K562 (cell line): ENCODE results near the gene MFAP1. TPM values are rescaled to one million over a fixed set of nuclear protein-coding genes. Genes with fewer than 3 reads are reported as not detected.

Experiments
- BHLHE40 ChIP-seq: IDR thresholded peaks from 2 replicates; pipeline ENCODE4 v1.6.1; 2011; ENCODE audit warnings: low read length, improper control_type of control experiment
- CBFA2T3 ChIP-seq: fragments of 450-650 bp; IDR thresholded peaks from 2 replicates; pipeline ENCODE4 v1.6.1; 2017
- CGGBP1 ChIP-seq: fragments of 250-450 bp; sonication (Bioruptor Pico); IDR thresholded peaks from 2 replicates; pipeline ENCODE4 v1.9.0; 2021; ENCODE audit warnings: mild to moderate bottlenecking
- DLX4 ChIP-seq: fragments of 250-450 bp; sonication (Bioruptor Pico); IDR thresholded peaks from 2 replicates; pipeline ENCODE4 v1.6.1; 2021; ENCODE audit warnings: mild to moderate bottlenecking
- DNMT1 ChIP-seq: fragments of 450-650 bp; IDR thresholded peaks from 2 replicates; pipeline ENCODE4 v1.6.1; 2016; ENCODE audit warnings: antibody characterized with exemption, mild to moderate bottlenecking
- DPF2 ChIP-seq: fragments of 450-650 bp; IDR thresholded peaks from 2 replicates; pipeline ENCODE4 v1.6.1; 2016
- ELF1 ChIP-seq: fragments of 200-800 bp; sonication (Bioruptor generic); IDR thresholded peaks from 2 replicates; pipeline ENCODE4 v1.6.1; 2016; ENCODE audit warnings: missing genetic modification characterization, missing compliant biosample characterization
- FIP1L1 ChIP-seq: fragments of 200-400 bp; formaldehyde crosslinking; IDR thresholded peaks from 2 replicates; pipeline ENCODE4 v1.6.1; 2018; ENCODE audit warnings: mild to moderate bottlenecking, low read depth, low read length; ENCODE audit not compliant: poor library complexity, severe bottlenecking
- FOXK2 ChIP-seq, 2 experiments: fragments of 450-650 bp; IDR thresholded peaks in 1 of 2; conservative IDR thresholded peaks in 1 of 2; 2 replicates each; pipeline ENCODE4 v1.6.1; 2016; ENCODE audit warnings: low read depth in 2 of 2, mild to moderate bottlenecking in 1 of 2
- GTF2A2 ChIP-seq: IDR thresholded peaks from 2 replicates; pipeline ENCODE4 v1.6.1; 2016; ENCODE audit warnings: mild to moderate bottlenecking, missing genetic modification characterization, missing compliant biosample characterization
- HDAC3 ChIP-seq: fragments of 450-650 bp; IDR thresholded peaks from 2 replicates; pipeline ENCODE4 v1.6.1; 2018; ENCODE audit warnings: borderline replicate concordance, mild to moderate bottlenecking, moderate library complexity; ENCODE audit not compliant: partially characterized antibody
- JUNB ChIP-seq: fragments of 450-650 bp; formaldehyde crosslinking; conservative IDR thresholded peaks from 2 replicates; pipeline ENCODE4 v1.4.0; 2020; ENCODE audit warnings: mild to moderate bottlenecking
- KHSRP ChIP-seq: fragments of 450-650 bp; IDR thresholded peaks from 2 replicates; pipeline ENCODE4 v1.6.1; 2017
- MAFG ChIP-seq: fragments of 450-650 bp; conservative IDR thresholded peaks from 2 replicates; pipeline ENCODE4 v1.6.1; 2016; ENCODE audit warnings: missing genetic modification characterization, missing compliant biosample characterization
- MTA2 ChIP-seq: fragments of 450-650 bp; IDR thresholded peaks from 2 replicates; pipeline ENCODE4 v1.6.1; 2016; ENCODE audit warnings: low read depth
- NUFIP1 ChIP-seq: fragments of 450-650 bp; IDR thresholded peaks from 2 replicates; pipeline ENCODE4 v1.6.1; 2018; ENCODE audit not compliant: partially characterized antibody
- PHF20 ChIP-seq: fragments of 450-650 bp; IDR thresholded peaks from 2 replicates; pipeline ENCODE4 v1.6.1; 2018; ENCODE audit not compliant: partially characterized antibody
- PHF21A ChIP-seq: fragments of 450-650 bp; IDR thresholded peaks from 2 replicates; pipeline ENCODE4 v1.6.1; 2017; ENCODE audit warnings: low read depth, borderline replicate concordance
- PML ChIP-seq: IDR thresholded peaks from 2 replicates; pipeline ENCODE4 v1.6.1; 2012; ENCODE audit warnings: low read length, inconsistent platforms
- POLR2AphosphoS5 ChIP-seq: IDR thresholded peaks from 2 replicates; pipeline ENCODE4 v1.6.1; 2011; ENCODE audit warnings: mild to moderate bottlenecking, low read depth, low read length, moderate library complexity; ENCODE audit not compliant: control insufficient read depth, insufficient read depth
- RAD21 ChIP-seq, 2 experiments: fragments of 250-450 bp in 1 of 2; fragments of 450-650 bp in 1 of 2; sonication (Bioruptor Pico) in 1 of 2; formaldehyde crosslinking in 1 of 2; IDR thresholded peaks in 1 of 2; conservative IDR thresholded peaks in 1 of 2; 2 replicates each; pipeline versions ENCODE4 v1.4.0 to v1.8.0; 2020 to 2022; ENCODE audit warnings: mild to moderate bottlenecking in 2 of 2, moderate library complexity in 1 of 2
- RBM15 ChIP-seq: fragments of 200-400 bp; formaldehyde crosslinking; IDR thresholded peaks from 2 replicates; pipeline ENCODE4 v1.6.1; 2018; ENCODE audit warnings: mild to moderate bottlenecking, low read length, moderate library complexity; ENCODE audit not compliant: insufficient read depth
- RNF2 ChIP-seq: sonication (generic); IDR thresholded peaks from 2 replicates; pipeline ENCODE4 v1.6.1; 2016
- SMAD3 ChIP-seq: fragments of 450-650 bp; formaldehyde crosslinking; conservative IDR thresholded peaks from 2 replicates; pipeline ENCODE4 v1.4.0; 2020; ENCODE audit warnings: mild to moderate bottlenecking
- SMARCE1 ChIP-seq: fragments of 450-650 bp; IDR thresholded peaks from 2 replicates; pipeline ENCODE4 v1.7.1; 2016; ENCODE audit warnings: mild to moderate bottlenecking
- SMC3 ChIP-seq: conservative IDR thresholded peaks from 2 replicates; pipeline ENCODE4 v1.6.1; 2011; ENCODE audit warnings: low read depth, low read length, improper control_type of control experiment; ENCODE audit not compliant: insufficient read depth
- SP2 ChIP-seq: IDR thresholded peaks from 2 replicates; pipeline ENCODE4 v1.6.1; 2011; ENCODE audit warnings: mild to moderate bottlenecking, low read depth, low read length, moderate library complexity; ENCODE audit not compliant: poor library complexity, severe bottlenecking; ENCODE audit errors: extremely low read depth
- TAL1 ChIP-seq: fragments of 450-650 bp; IDR thresholded peaks from 2 replicates; pipeline ENCODE4 v1.6.1; 2016; ENCODE audit warnings: mild to moderate bottlenecking
- TCFL5 ChIP-seq: fragments of 250-450 bp; sonication (Bioruptor Pico); conservative IDR thresholded peaks from 2 replicates; pipeline ENCODE4 v1.6.1; 2021; ENCODE audit warnings: mild to moderate bottlenecking, moderate library complexity, matching md5 sums
- WHSC1 ChIP-seq: IDR thresholded peaks from one replicate; pipeline ENCODE4 v1.6.1; 2012; ENCODE audit warnings: low read length, control low read depth, inconsistent platforms
- XRCC5 ChIP-seq: fragments of 200-400 bp; formaldehyde crosslinking; IDR thresholded peaks from 2 replicates; pipeline ENCODE4 v1.6.1; 2017; ENCODE audit warnings: low read depth, mild to moderate bottlenecking, low read length
- ZNF232 ChIP-seq: sonication (generic); formaldehyde crosslinking; IDR thresholded peaks from 2 replicates; pipeline ENCODE4 v1.8.0; 2022; ENCODE audit warnings: mild to moderate bottlenecking, missing genetic modification reagents
- ZNF354B ChIP-seq: fragments of 250-450 bp; sonication (Bioruptor Pico); IDR thresholded peaks from 2 replicates; pipeline ENCODE4 v1.4.0; 2020
- ZNF780A ChIP-seq: fragments of 250-450 bp; sonication (Bioruptor Pico); IDR thresholded peaks from 2 replicates; pipeline ENCODE4 v1.5.0; 2021; ENCODE audit warnings: mild to moderate bottlenecking
- polyA plus RNA-seq, 8 experiments: library from polyadenylated mRNA; depleted of rRNA in 4 of 8; stranded (reverse) in 5 of 8; unstranded in 3 of 8; fragments of >200 nt; fragmentation: Nextera tagmentation in 2 of 8; fragmentation: Illumina TruSeq in 1 of 8; extraction: Ambion mirVana in 2 of 8; extraction: Trizol in 1 of 8; gene quantifications; 2 replicates each; pipeline versions ENCODE4 v1.2.1 to v1.2.3, GENCODE V29; 2011 to 2014; ENCODE audit warnings: inconsistent platforms in 1 of 8, missing spikeins in 1 of 8
- total RNA-seq, 7 experiments: library from RNA; depleted of rRNA in 6 of 7; stranded (reverse); fragments of >200 nt in 6 of 7; fragmentation: Illumina TruSeq in 2 of 7; extraction: Trizol in 2 of 7; gene quantifications; 2 replicates each; pipeline versions ENCODE4 v1.2.1 to v1.2.3, GENCODE V29; 2011 to 2021; ENCODE audit warnings: low replicate concordance in 1 of 7

Gene MFAP1
- total and polyA plus RNA-seq, 9 of the 15 experiments (the other 6 are each of a cell fraction or from before 2014, with no cell fraction given), result 34.9 to 64.1 (median 48.2) TPM

- TF ChIP-seq HDAC3 (no peak), NUFIP1 (no peak), DPF2 (no peak), KHSRP (no peak), ELF1 (tag) (no peak), WHSC1 (no peak), RAD21 (CRISPR knock-in tag; conservative IDR thresholded peaks at IDR 0.05 in 1 of 2, IDR thresholded peaks at IDR 0.05 in 1 of 2) (no peak), SMARCE1 (peak; percentile 31; the same call in 1 of the 2 replicates), SMAD3 (0 out of 2 replicates have a peak, but pooled peaks have one; percentile 34), DNMT1 (no peak), CGGBP1 (CRISPR knock-in tag) (no peak), PHF20 (peak; percentile 33), ZNF780A (CRISPR knock-in tag) (no peak), TCFL5 (CRISPR knock-in tag) (no peak), CBFA2T3 (no peak), SMC3 (no peak), ZNF354B (CRISPR knock-in tag) (no peak), SP2 (no peak), PML (peak; percentile 73), DLX4 (CRISPR knock-in tag) (no peak), GTF2A2 (no peak), RNF2 (peak; percentile 80; the same call in 1 of the 2 replicates), PHF21A (no peak), RBM15 (no peak), POLR2AphosphoS5 (peak; percentile 71), JUNB (no peak), XRCC5 (no peak), TAL1 (no peak), MTA2 (no peak), ZNF232 (CRISPR knock-in tag) (0 out of 2 replicates have a peak, but pooled peaks have one; percentile 27), MAFG (no peak), BHLHE40 (peak; percentile 99), FIP1L1 (peak; percentile 54), FOXK2 (conservative IDR thresholded peaks at IDR 0.05 in 1 of 2, IDR thresholded peaks at IDR 0.05 in 1 of 2; ENCODE audit: low read depth in 2 of 2) (peak; percentile 44 to 87; a peak in 3 of 4 replicates)
Observed at GRCh38 chr15:43791993-43792760, 32.3 kb downstream of the MFAP1 start, which contains the start of gene SERF2 (continued).
